HL-60/S4 (cell line): ENCODE results near the gene MATN1.

Experiments
- in situ Hi-C: fragments of 300-500 bp; cut with MboI; formaldehyde crosslinking; loops from 2 replicates; pipeline ENCODE4 v1.14.3; 2022; ENCODE audit warnings: low sequenced_read_pairs

Gene MATN1

DNA sequence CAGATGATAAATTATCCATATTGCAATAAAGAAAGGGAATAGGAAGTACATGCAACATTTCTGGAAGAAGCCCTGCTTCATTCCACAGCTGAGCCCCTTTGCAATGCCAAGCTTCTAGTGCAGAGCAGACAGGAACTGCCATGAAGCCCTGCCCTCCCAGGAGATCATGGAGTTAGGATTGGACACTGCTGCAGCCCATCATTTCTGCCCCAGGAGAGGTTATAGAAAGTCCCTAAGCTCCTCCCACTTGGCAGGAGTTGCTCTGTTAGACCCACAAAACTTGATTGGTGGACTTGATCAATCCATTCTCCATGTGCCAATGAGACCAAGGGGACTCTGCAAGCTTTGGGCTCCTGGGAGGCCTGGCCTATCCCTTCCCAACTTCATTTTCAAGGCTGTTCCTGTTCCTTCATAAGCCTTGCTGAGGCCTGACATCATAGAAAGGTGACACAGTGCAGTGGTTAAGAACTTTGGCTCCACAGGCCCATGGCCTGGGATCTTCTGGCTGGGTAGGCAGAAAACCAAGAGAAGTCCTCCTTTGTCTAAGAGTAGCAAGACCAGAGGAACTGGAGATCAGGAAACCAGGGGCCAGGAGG is 35.5 kb upstream of the MATN1 start:
- in situ Hi-C loops: no loop called here

GRCh38 chr1:30758121-30758688 is 34.8 kb upstream of the MATN1 start:
- in situ Hi-C loops: no loop called here

- in situ Hi-C loops: no loop called here
These were observed 34.2 kb upstream of the MATN1 start, which contains the start of gene LAPTM5 for GRCh38 chr1:30757352-30758120. LAPTM5 (minus strand) TSS chr1:30757774; CDS start chr1:30757745, 29 bp downstream.

DNA sequence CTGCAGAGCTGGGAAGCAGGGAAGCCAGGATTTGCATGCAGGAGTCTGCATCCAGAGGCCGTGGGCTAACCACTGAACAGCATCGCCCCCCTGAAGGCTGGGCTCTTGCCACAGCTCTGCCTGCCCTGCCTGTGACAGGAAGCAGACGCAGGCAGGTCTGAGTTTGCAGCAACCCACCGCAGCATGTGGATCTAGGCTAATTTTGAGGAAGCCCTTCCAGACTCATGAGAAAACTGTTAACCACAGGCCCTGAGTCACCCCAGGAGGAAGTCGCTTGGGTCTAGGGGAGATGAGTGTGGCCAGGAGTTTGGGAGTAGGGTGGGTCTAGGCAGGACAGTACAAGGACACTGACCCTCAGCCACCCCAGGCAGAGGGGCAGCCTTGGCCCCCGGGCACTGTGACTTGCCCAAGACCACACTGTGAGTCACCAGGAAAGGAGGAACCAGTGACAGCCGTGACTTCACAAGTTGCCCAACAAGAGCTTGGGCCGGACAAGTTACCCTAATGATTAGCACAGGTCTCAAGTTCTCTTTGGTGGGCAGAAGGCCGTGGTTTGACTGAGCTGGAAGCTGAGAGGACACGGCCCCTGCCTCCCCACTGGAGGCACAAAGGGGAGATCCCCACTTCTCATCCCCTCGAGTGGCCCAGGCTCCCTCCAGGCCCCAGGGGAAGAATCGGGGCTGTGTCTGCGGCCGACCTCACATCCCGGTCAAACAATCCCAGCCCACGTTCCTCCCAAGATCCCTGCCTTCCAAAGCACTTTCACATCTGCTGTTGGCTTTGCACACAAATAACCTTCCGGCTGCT is 33.4 kb upstream of the MATN1 start:
- in situ Hi-C loops: no loop called here

DNA sequence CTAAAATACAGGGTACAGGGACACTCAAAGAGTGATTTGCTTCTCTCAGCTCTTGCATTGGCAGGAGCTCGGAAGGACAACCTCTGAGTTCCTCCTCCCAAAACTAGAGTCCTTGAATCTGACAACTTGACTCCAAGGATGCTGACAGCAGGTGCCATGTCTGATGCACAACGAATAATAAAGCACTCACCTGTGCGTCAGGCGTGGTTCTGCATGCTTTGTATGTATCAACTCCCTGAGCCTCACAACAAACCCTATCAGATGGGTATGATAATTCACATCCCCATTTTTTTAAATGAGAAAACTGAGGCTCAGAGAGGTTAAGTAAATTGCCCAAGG is 32.8 kb upstream of the MATN1 start:
- in situ Hi-C loops: no loop called here

- in situ Hi-C loops: no loop called here
These were observed 32.4 kb upstream of the MATN1 start for GRCh38 chr1:30755746-30756145.

DNA sequence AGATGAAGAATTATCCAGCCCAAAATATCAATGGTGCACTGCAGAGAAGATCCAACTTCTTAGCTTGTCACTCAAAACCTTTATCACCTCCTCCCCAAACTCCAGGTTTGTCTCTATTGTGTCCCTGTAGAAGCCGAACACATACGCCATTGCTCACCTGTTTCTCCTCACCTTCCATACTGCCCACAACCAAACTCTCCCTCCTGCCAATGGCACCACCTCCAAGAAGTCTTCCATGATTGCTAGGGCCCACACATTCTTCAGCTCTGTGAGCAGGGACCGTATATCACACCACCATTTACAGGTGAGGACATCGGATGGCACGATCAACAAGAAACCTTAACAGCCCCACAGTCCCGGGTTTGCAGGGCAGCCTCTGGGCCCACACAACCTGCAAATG is 31.9 kb upstream of the MATN1 start:
- in situ Hi-C loops: no loop called here

GRCh38 chr1:30754684-30755171 is 31.3 kb upstream of the MATN1 start:
- in situ Hi-C loops: no loop called here

DNA sequence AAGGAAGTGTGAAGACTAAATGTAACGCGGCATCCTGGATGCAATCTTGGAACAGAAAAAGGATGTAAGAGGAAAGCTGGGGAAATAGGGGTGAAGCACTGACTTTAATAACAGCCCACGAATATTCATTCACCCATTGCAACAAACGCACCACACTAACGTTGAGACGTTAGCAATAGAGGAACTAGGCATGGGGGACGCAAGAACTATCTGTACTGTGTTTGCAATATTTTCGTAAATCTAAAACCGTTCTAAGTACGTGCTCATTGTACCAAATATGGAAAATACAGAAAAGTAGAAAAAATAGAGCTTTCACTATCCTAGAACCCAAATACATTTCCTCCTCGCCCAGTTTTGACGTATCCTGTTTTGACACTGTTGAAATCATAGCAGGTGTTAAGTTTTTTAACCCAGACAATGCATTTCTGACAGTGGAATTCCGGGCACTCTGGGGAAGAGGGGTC is 30.3 kb upstream of the MATN1 start:
- in situ Hi-C loops: no loop called here

DNA sequence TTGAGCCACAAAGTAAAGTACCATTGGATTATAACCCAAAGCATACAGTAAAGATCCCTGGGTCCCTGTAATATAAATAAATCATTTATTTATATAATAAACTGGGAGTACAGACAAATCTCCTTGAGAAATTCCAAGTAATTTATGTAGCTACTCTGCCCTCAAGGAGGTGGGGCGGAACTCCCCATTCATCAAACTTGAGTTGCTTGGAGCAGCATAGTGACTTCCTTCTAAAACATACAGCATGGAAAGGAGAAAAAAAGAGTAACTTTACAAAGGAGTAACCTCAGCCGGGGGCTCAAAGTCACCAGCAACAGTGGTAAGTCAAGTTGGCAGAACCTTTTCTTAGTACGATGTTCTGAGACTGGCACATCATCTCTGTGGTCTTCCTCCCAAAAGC is 29.7 kb upstream of the MATN1 start:
- in situ Hi-C loops: no loop called here

DNA sequence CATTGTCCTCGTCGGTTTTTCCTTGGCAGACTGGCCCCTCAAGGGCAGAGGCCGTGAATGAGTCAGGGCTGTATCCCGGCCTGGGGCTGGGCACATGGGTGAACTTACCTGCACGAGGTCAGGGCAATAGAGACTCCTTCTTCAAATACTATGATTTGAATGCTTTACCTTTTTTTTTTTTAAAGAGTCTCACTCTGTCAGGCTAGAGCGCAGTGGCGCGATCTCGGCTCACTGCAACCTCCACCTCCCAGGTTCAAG is 29.2 kb upstream of the MATN1 start:
- in situ Hi-C loops: no loop called here

- in situ Hi-C loops: no loop called here
These were observed 28.7 kb upstream of the MATN1 start for GRCh38 chr1:30751830-30752650.

- in situ Hi-C loops: no loop called here
These were observed 27.4 kb upstream of the MATN1 start for GRCh38 chr1:30750731-30751291.

GRCh38 chr1:30749691-30750583 is 26.6 kb upstream of the MATN1 start:
- in situ Hi-C loops: no loop called here

GRCh38 chr1:30748699-30749401 is 25.5 kb upstream of the MATN1 start:
- in situ Hi-C loops: no loop called here

GRCh38 chr1:30748098-30748698 is 24.8 kb upstream of the MATN1 start:
- in situ Hi-C loops: no loop called here

GRCh38 chr1:30747033-30748008 is 23.9 kb upstream of the MATN1 start:
- in situ Hi-C loops: no loop called here
